Heart left ventricle (tissue), 16 donors: Measurements from ENCODE around the gene BECN2. TPM values are rescaled to one million over a fixed set of nuclear protein-coding genes. Genes with fewer than 3 reads are reported as not detected.

Experiments used
- ATAC-seq, 4 donors: fragments of 200-7000 bp; cut with Tn5 transposase; one replicate each; pipeline ENCODE4 v1.9.1; 2020 to 2022; ENCODE audit warnings: moderate library complexity in 4 of 4, mild to moderate bottlenecking in 3 of 4, moderate number of reproducible peaks in 1 of 4
- DNase-seq, 5 donors: peaks; one replicate each; pipeline ENCODE4 v3.0.0-alpha.2; 2020
- H3K27ac ChIP-seq, 12 donors: fragments of 200-600 bp; sonication (generic) in 4 of 12; one replicate each; pipeline versions ENCODE4 v1.5.0 to v1.8.0; 2016 to 2022; ENCODE audit warnings: mild to moderate bottlenecking in 2 of 12
- H3K27me3 ChIP-seq, 9 donors: fragments of 200-600 bp; sonication (generic) in 2 of 9; one replicate each; pipeline versions ENCODE4 v1.5.1 to v1.8.0; 2016 to 2022; ENCODE audit warnings: mild to moderate bottlenecking in 3 of 9
- H3K36me3 ChIP-seq, 9 donors: fragments of 200-600 bp; sonication (generic) in 2 of 9; one replicate each; pipeline versions ENCODE4 v1.5.0 to v1.8.0; 2018 to 2022; ENCODE audit warnings: mild to moderate bottlenecking in 2 of 9
- H3K4me1 ChIP-seq, 12 donors: fragments of 200-600 bp; sonication (generic) in 4 of 12; one replicate each; pipeline versions ENCODE4 v1.5.0 to v1.8.0; 2016 to 2022; ENCODE audit warnings: mild to moderate bottlenecking in 3 of 12
- H3K4me3 ChIP-seq, 12 donors: fragments of 200-600 bp; sonication (generic) in 4 of 12; one replicate each; pipeline versions ENCODE4 v1.5.0 to v1.8.0; 2017 to 2022; ENCODE audit warnings: mild to moderate bottlenecking in 9 of 12, moderate library complexity in 4 of 12
- H3K9me3 ChIP-seq, 12 donors: fragments of 200-600 bp; sonication (generic) in 4 of 12; one replicate each; pipeline versions ENCODE4 v1.5.0 to v1.8.0; 2016 to 2022; ENCODE audit warnings: mild to moderate bottlenecking in 1 of 12
- CTCF ChIP-seq, 12 donors: fragments of 200-600 bp; sonication (generic) in 4 of 12; IDR thresholded peaks; one replicate each; pipeline versions ENCODE4 v1.5.0 to v1.8.0; 2018 to 2022; ENCODE audit warnings: antibody characterized with exemption in 12 of 12, mild to moderate bottlenecking in 5 of 12
- POLR2A ChIP-seq, 2 donors: fragments of 450-650 bp; IDR thresholded peaks; one replicate each; pipeline ENCODE4 v1.6.1; 2017; ENCODE audit warnings: antibody characterized with exemption in 2 of 2, mild to moderate bottlenecking in 2 of 2, moderate library complexity in 2 of 2
- WGBS, 4 donors: extraction: QIAGEN DNeasy Blood & Tissue Kit in 2 of 4; methylation state at CpG; one replicate each; pipeline versions ENCODE4 v1.1.5 to v1.1.7; 2013 to 2018; 5-methylcytosine and 5-hydroxymethylcytosine counted together
- intact Hi-C, 10 donors: fragments of 100-400 bp; cut with DNase I; formaldehyde crosslinking; loops; one replicate each; pipeline versions ENCODE4 v1.11.1 to v1.14.2; 2022
- polyA plus RNA-seq, 2 donors: library from polyadenylated mRNA; stranded (reverse); fragments of 200-250 nt; gene quantifications; one replicate each; pipeline ENCODE4 v1.2.3, GENCODE V29; 2013
- total RNA-seq, 9 donors: library from RNA; depleted of rRNA in 2 of 9; stranded (reverse); fragments of >200 nt in 2 of 9; fragmentation: NEBNext Ultra II Directional in 3 of 9; extraction: Animal tissue kit (Norgen Biotek cat#: 25700) in 3 of 9; gene quantifications; one replicate each; pipeline versions ENCODE4 v1.1.0 to v1.2.4, GENCODE V29; 2016 to 2023
- donor health status: ischemic (EF 13 %, LVEDD 7.1; RV severe dilation, severe dysfunction).
- donor health status: healthy with polysubstance abuse.
- donor health status: DM: no; HTN: yes; CAD: no.
- donor health status: DM: no; HTN: no; CAD: no.
- donor health status: ischemic (EF 25% LVEDD 6.9; RV normal size, moderate dysfunction).
- donor health status: ischemic (EF 25% LVEDD 5.7; RV mildly dilated, moderate dysfunction).
- donor health status: healthy.
- donor health status: DM: yes; HTN: yes; CAD: no.
- donor health status: ischemic (EF 35%, LVEDD 5.7; RV mildly dilated, moderate dysfunction).
- donor health status: nonischemic (EF 11% LVEDD 7.7; RV severe dilation, severe dysfunction).
- donor health status: DM: yes; HTN: yes; CAD: no.
- donor health status: PGD.
- donor health status: ischemic (EF 29% LVEDD 5.4; RV normal size, mild dysfunction).
- donor health status: nonischemic (EF 23%, LVEDD 6.1; RV moderate dilation, normal function).

Gene BECN2
- total and polyA plus RNA-seq, 11 donors: not detected

GRCh38 chr1:241944300-241944699 is 13.3 kb upstream of the BECN2 start:
- WGBS, 4 donors: 80 to 82% (median 82%) methylated on average over 5 of the region's 5 CpGs
- TF ChIP-seq POLR2A (IDR thresholded peaks at IDR 0.05): no peak
- no peak for TF ChIP-seq CTCF (IDR thresholded peaks at IDR 0.05)
- DNase-seq (no peak), ATAC-seq (no peak)
- H3K4me3 ChIP-seq: no peak overlapping the region
- no peaks in the 10 kb centered on the region for H3K27me3 ChIP-seq
- H3K27ac ChIP-seq: no peak overlapping the region
- no peaks in the 10 kb centered on the region for H3K36me3 ChIP-seq
- intact Hi-C loops: no loop called here
- no peaks in the 10 kb centered on the region for H3K4me1 ChIP-seq
- peaks cover 0 to 3% (median 0%) of the 10 kb centered on the region in 12 donors for H3K9me3 ChIP-seq

DNA sequence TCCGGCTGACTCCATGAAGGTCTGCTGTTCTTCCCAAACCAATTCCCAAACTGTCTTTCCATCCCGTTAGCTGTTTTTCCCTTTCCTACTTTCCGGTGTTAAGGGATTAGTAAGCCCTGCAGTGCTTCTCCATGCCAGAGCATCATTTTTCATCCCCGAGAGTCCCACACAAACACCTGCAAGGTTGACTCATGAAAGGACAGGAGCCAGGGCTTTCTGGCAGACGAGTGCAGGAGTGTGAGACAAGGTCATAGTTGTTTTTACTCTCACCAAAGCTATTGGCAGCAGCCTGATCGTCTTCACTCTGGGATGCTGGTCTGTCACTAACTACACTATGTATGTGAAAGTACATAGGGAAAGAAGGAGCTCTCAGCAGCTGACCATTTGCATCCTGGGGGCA is 10.2 kb upstream of the BECN2 start:
- 58 to 71% (median 68%) methylated on average over 6 of the region's 6 CpGs for WGBS, 4 donors
- Histone ChIP-seq H3K36me3 (no peaks in the 10 kb centered on the region), H3K4me3 (no peak overlapping the region), H3K9me3 (no peaks in the 10 kb centered on the region), H3K27me3 (no peaks in the 10 kb centered on the region), H3K27ac (no peak overlapping the region), H3K4me1 (no peaks in the 10 kb centered on the region)
- intact Hi-C loops: no loop called here
- ATAC-seq: no peak
- no peak for DNase-seq
- TF ChIP-seq CTCF (IDR thresholded peaks at IDR 0.05) (no peak), POLR2A (IDR thresholded peaks at IDR 0.05) (no peak)

DNA sequence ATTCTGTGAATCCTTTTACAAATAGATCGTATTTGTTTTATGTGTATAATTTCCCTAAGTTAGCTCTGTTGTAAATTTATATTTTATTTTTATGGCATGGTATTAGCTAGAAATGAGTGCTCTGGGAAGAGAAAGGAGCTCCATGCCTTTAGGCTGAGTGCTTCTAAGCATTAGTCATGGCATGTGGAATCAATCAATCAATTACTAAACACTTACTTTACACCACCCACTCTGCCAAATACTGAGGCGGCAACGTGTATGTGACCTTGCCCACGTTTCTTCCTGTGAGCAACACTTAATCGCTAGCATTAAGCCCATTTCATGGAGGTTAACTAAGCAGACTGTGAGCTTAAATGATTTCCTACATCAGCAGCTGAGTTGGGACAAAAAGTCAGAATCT is 7.2 kb upstream of the BECN2 start:
- intact Hi-C loops: no loop called here
- H3K4me1 ChIP-seq: no peaks in the 10 kb centered on the region
- ATAC-seq (no peak), DNase-seq (no peak)
- H3K27me3 ChIP-seq: no peaks in the 10 kb centered on the region
- WGBS, 4 donors: 64 to 77% (median 73%) methylated on average over 5 of the region's 5 CpGs
- no peak for TF ChIP-seq POLR2A (IDR thresholded peaks at IDR 0.05)
- TF ChIP-seq CTCF (IDR thresholded peaks at IDR 0.05): no peak
- H3K4me3 ChIP-seq: no peak overlapping the region
- no peaks in the 10 kb centered on the region for H3K9me3 ChIP-seq
- no peak overlapping the region for H3K27ac ChIP-seq
- no peaks in the 10 kb centered on the region for H3K36me3 ChIP-seq

GRCh38 chr1:241962153-241962552 is 4.6 kb downstream of the BECN2 start:
- ATAC-seq: no peak
- Histone ChIP-seq H3K27ac (no peak overlapping the region), H3K9me3 (no peaks in the 10 kb centered on the region), H3K27me3 (no peaks in the 10 kb centered on the region), H3K4me3 (no peak overlapping the region), H3K4me1 (no peaks in the 10 kb centered on the region), H3K36me3 (no peaks in the 10 kb centered on the region)
- no peak for TF ChIP-seq POLR2A (IDR thresholded peaks at IDR 0.05)
- no peak for TF ChIP-seq CTCF (IDR thresholded peaks at IDR 0.05)
- intact Hi-C loops: no loop called here
- WGBS, 4 donors: 66 to 84% (median 75%) methylated on average over 2 of the region's 2 CpGs
- DNase-seq: no peak
